ENCODE measurements around the gene WFDC10A.
A peak's percentile ranks its signal among the peaks of the same experiment; 100 is the strongest.
"Not testable (repeated sequence)": the region's sequence is repeated elsewhere in the genome, so short reads cannot be mapped to it uniquely, and the experiment has no call there.

Gene WFDC10A

GRCh38 chr20:45629496-45630100 lies at the start of gene WFDC10A:
Gene WFDC10A, plus strand, starts transcription at chr20:45629739. Its CDS starts 75 bp downstream, at chr20:45629814.
- DNase-seq = no peak

DNA sequence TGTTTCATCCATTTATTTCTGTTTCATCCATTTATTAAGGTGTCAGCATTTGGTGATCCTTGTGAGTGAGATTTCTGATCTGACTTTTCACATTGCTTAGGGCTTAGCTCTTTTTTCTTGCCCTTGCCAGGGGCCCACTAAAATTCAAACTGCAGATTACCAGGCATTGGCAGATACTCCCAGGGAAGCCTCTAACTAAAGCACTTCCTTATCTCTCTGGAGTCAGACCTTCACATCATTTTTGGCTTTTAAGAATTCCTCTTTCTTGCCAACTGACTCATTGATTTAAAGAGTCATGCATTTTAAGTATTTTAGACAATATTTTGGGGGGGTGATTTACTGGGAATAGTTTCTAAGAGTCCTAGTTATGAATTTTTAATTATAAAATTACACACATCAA lies 47.8 kb upstream of the WFDC10A start:
- DNase-seq = no peak

- no peak for DNase-seq
Measured at GRCh38 chr20:45583502-45583901, 46.0 kb upstream of the WFDC10A start.

- DNase-seq = not testable (repeated sequence)
Measured at GRCh38 chr20:45584294-45584693, 45.2 kb upstream of the WFDC10A start.

DNA sequence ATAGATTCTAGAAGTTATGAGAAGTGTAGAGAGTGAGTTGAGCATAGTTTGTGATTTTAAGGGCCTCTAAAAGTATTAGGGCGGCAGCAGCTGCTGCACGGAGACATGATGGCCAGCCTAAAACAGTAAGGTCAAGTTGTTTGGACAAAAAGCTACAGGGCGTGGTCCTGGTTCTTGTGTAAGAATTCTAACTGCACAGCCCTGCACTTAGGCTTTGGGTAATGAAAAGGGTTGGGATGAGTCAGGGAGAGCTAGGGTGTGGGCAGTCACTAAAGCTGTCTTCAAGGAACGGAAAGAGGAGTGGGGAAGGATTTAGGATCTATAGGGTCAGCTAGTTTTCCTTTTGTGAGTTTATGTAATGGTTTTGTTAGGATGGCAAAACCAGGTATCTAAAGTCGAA lies 43.6 kb upstream of the WFDC10A start:
- not testable (repeated sequence) for DNase-seq

GRCh38 chr20:45588800-45589199 lies 40.7 kb upstream of the WFDC10A start:
- no peak for DNase-seq

GRCh38 chr20:45589725-45590124 lies 39.8 kb upstream of the WFDC10A start:
- DNase-seq = no peak

DNA sequence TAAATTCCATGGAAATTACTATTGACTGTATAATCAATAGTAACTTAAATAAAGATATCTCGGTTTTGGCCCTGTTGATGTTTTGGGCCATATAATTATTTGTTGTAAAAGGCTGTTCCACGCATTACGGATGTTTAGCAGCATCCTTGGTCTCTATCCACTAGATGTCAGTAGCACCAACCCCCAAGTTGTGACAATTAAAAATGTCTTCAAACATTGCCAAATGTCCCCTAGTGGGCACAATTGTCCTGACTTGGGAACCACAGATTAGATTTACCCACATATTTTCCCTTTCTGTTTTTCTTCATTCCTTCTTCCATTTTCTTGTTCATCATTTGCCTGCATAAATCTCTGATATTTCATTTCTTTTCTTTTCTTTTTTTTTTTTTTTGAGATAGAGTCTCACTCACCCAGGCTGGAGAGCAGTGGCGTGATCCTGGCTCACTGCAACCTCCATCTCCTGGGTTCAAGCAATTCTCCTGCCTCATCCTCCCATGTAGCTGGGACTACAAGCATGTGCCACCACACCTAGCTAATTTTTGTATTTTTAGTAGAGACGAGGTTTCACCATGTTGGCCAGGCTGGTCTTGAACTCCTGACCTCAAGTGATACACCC lies 36.9 kb upstream of the WFDC10A start:
- peak; percentile 43 for DNase-seq

DNA sequence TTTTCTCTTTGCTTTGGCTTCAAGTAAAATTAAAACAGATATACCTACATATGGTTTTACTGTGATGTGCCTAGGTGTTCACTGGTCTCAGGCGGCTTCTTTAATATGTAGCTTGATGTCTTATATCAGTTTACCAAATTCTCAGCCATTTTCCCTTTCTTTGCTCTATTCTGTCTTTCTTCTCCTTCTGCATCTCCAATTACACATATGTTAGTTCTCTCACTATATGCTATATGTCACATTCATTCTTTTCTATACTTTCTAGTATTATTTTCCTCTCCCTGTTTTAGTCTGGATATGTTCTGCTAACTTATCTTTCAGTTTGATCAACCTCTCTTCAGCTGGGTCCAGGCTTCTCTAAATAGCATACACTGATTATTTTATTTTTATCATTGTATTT lies 36.0 kb upstream of the WFDC10A start:
- no peak for DNase-seq

GRCh38 chr20:45595235-45595634 lies 34.3 kb upstream of the WFDC10A start:
- DNase-seq = no peak

- no peak for DNase-seq
Measured at GRCh38 chr20:45607810-45608209, 21.7 kb upstream of the WFDC10A start.

DNA sequence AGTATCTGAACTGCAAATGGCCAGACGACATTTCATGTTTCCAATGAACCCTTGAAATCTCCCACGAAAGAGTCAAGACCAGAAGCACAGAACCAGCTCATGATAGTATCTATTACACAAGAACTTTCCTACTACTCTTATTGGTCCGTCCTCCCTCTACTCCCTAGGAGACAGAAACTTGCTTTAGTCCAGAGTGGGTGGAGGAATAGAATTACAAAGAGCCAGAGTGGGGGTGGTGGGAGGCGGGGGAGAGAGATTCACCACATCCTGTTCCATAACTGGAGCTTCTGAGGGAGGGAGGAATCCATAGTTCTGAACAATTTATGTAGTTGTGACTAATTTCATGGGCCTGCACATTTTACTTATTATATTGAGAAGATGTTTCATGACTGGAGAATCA lies 18.5 kb upstream of the WFDC10A start:
- no peak for DNase-seq

GRCh38 chr20:45612314-45612713 lies 17.2 kb upstream of the WFDC10A start:
- DNase-seq = no peak

GRCh38 chr20:45617591-45617990 lies 11.9 kb upstream of the WFDC10A start:
- no peak for DNase-seq

- DNase-seq = no peak
Measured at GRCh38 chr20:45621593-45621992, 7.9 kb upstream of the WFDC10A start.

GRCh38 chr20:45626540-45626939 lies 3.0 kb upstream of the WFDC10A start:
- no peak for DNase-seq

DNA sequence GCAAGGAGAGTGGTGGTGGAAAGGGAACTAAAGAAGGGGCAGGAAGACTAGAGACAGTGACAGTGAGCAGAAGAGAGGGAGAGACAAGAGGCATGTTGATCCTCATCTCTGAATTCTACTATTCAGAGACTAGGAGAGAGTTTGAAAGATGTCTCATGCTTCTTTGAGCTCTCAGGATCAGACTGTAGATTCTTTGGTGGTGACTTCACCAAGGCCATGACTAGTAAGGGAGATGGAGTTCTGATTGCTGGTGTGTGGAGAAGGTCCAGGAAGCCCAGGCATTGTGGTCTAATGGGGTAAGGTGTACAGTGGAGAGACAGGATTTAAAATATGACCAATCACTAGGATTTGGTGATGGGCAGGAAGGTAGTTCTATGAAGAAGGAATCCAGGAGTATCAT lies 832 bp downstream of the WFDC10A start:
- no peak for DNase-seq

GRCh38 chr20:45631184-45631583 lies 1.6 kb downstream of the WFDC10A start, which contains the start of gene WFDC9:
Gene WFDC9, minus strand, starts transcription at chr20:45631284. Its CDS starts 21,103 bp downstream, at chr20:45610181.
- DNase-seq = no peak

GRCh38 chr20:45636513-45636912 lies 7.0 kb downstream of the WFDC10A start:
- no peak for DNase-seq

GRCh38 chr20:45639687-45640086 lies 10.1 kb downstream of the WFDC10A start:
- no peak for DNase-seq

- not testable (repeated sequence) for DNase-seq
Measured at GRCh38 chr20:45641076-45641475, 11.5 kb downstream of the WFDC10A start.

GRCh38 chr20:45645869-45646268 lies 16.3 kb downstream of the WFDC10A start:
- not testable (repeated sequence) for DNase-seq

DNA sequence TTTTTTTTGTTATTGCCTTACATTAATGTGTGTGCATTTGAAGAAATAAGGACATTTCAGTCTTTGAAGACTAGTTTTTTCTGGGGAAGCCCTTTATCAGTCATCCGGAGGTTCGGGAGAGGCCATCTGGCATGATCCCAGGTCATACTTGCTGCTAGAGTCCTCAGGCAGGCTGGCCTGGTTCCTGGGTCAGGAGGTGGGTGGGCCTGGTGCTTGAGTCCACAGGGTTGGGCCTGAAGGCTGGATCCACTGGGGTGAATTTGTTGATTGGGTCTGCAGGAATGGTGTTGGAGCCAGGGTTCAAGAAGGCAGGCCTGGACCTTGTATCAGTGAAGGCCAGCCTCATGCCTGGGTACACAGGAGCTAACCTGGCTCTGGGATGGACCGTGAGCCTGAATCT lies 17.3 kb downstream of the WFDC10A start:
- no peak for DNase-seq

DNA sequence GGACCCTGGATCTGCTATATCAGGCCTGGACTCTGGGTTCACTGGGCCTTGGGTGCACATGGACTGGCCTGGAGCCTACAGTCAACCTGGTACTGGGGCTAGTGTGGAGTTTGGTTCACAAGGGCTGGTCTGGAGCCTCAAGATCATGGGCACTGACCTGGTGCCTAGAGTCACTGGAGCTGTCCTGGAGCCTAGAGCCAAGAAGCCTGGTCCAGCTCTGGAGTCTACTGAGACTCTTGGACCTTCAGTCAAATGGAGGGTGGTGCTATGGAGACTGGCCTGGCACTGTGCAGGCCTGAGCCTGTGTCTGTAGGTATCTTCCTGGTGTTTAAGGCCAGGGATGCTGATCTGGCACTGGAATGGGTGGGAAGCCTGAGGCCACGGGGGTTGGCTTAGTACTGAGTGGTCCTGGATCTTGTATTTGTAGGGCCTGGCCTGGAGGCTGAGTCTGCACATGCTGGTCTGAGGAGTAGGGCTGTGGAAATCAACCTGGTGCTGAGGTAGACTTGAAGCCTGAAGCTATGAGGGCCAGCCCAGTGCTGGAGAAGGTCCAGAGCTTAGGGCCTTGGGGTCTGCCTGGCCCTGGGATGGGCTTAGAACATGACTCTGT lies 18.0 kb downstream of the WFDC10A start:
- DNase-seq = no peak

All from NCI-H146 (cell line).